HepG2 (cell line): ENCODE data around the gene FBXO7. TPM values are rescaled to one million over a fixed set of nuclear protein-coding genes. Genes with fewer than 3 reads are reported as not detected.

Source experiments
- FOSL2 ChIP-seq: sonication (generic); formaldehyde crosslinking; IDR thresholded peaks from 2 replicates; pipeline ENCODE4 v1.4.0; 2020; ENCODE audit warnings: missing genetic modification reagents
- KLF15 ChIP-seq: sonication (generic); formaldehyde crosslinking; IDR thresholded peaks from 2 replicates; pipeline ENCODE4 v1.8.1; 2023; ENCODE audit warnings: borderline replicate concordance, mild to moderate bottlenecking, inconsistent platforms, missing genetic modification reagents, mixed read lengths
- MYNN ChIP-seq: sonication (generic); formaldehyde crosslinking; IDR thresholded peaks from 2 replicates; pipeline ENCODE4 v1.4.0; 2020; ENCODE audit warnings: mild to moderate bottlenecking, low read depth, missing genetic modification reagents
- PAX8 ChIP-seq: sonication (generic); formaldehyde crosslinking; IDR thresholded peaks from 2 replicates; pipeline ENCODE4 v1.8.0; 2022; ENCODE audit warnings: mild to moderate bottlenecking, missing genetic modification reagents, borderline replicate concordance
- PTBP1 ChIP-seq: fragments of 200-400 bp; formaldehyde crosslinking; IDR thresholded peaks from 2 replicates; pipeline ENCODE4 v1.6.1; 2018; ENCODE audit warnings: low read length, low read depth; ENCODE audit not compliant: poor library complexity, severe bottlenecking
- SRY ChIP-seq: sonication (generic); formaldehyde crosslinking; IDR thresholded peaks from 2 replicates; pipeline ENCODE4 v1.8.0; 2022; ENCODE audit warnings: mild to moderate bottlenecking, missing genetic modification reagents
- TBL1XR1 ChIP-seq: fragments of 150-350 bp; IDR thresholded peaks from 2 replicates; pipeline ENCODE4 v1.6.1; 2014; ENCODE audit warnings: borderline replicate concordance, low read length; ENCODE audit not compliant: partially characterized antibody
- TP53 ChIP-seq: sonication (generic); formaldehyde crosslinking; conservative IDR thresholded peaks from 2 replicates; pipeline ENCODE4 v1.4.0; 2020; ENCODE audit warnings: missing genetic modification reagents
- polyA plus RNA-seq, 8 experiments: library from polyadenylated mRNA; depleted of rRNA in 3 of 8; stranded (reverse) in 7 of 8; unstranded in 1 of 8; fragments of >200 nt; fragmentation: Illumina TruSeq in 4 of 8; extraction: Trizol in 4 of 8; gene quantifications; 2 replicates each; pipeline versions ENCODE4 v1.2.1 to v1.2.3, GENCODE V29; 2011 to 2016; ENCODE audit warnings: low read depth in 4 of 8, missing spikeins in 1 of 8, mixed read lengths in 1 of 8; ENCODE audit not compliant: insufficient read depth in 1 of 8
- total RNA-seq, 5 experiments: library from RNA; depleted of rRNA; stranded (reverse); fragments of >200 nt; fragmentation: Illumina TruSeq; extraction: Trizol; gene quantifications; 2 replicates each; pipeline ENCODE4 v1.2.3, GENCODE V29; 2016; ENCODE audit warnings: low read depth in 1 of 5
- TF ChIP-seq, protein P1 (sequence below): sonication (generic); formaldehyde crosslinking; IDR thresholded peaks from 2 replicates; pipeline ENCODE4 v1.4.0; 2020; ENCODE audit warnings: missing genetic modification reagents; ENCODE audit errors: not compliant biosample characterization
- TF ChIP-seq, protein P2 (sequence below): sonication (generic); formaldehyde crosslinking; IDR thresholded peaks from 2 replicates; pipeline ENCODE4 v1.8.0; 2022; ENCODE audit warnings: missing genetic modification reagents, mild to moderate bottlenecking, moderate library complexity, borderline replicate concordance
- TF ChIP-seq, protein P3 (sequence below): sonication (generic); formaldehyde crosslinking; IDR thresholded peaks from 2 replicates; pipeline ENCODE4 v1.5.1; 2020; ENCODE audit warnings: mild to moderate bottlenecking, missing genetic modification reagents
- TF ChIP-seq, protein P4 (sequence below): sonication (generic); formaldehyde crosslinking; IDR thresholded peaks from 2 replicates; pipeline ENCODE4 v1.9.0; 2021; ENCODE audit warnings: mild to moderate bottlenecking, missing genetic modification reagents

FBXO7 gene
- total and polyA plus RNA-seq, 2 of the 13 experiments (the other 11 are each of a cell fraction or from before 2014, with no cell fraction given) = 105 to 172 TPM

DNA sequence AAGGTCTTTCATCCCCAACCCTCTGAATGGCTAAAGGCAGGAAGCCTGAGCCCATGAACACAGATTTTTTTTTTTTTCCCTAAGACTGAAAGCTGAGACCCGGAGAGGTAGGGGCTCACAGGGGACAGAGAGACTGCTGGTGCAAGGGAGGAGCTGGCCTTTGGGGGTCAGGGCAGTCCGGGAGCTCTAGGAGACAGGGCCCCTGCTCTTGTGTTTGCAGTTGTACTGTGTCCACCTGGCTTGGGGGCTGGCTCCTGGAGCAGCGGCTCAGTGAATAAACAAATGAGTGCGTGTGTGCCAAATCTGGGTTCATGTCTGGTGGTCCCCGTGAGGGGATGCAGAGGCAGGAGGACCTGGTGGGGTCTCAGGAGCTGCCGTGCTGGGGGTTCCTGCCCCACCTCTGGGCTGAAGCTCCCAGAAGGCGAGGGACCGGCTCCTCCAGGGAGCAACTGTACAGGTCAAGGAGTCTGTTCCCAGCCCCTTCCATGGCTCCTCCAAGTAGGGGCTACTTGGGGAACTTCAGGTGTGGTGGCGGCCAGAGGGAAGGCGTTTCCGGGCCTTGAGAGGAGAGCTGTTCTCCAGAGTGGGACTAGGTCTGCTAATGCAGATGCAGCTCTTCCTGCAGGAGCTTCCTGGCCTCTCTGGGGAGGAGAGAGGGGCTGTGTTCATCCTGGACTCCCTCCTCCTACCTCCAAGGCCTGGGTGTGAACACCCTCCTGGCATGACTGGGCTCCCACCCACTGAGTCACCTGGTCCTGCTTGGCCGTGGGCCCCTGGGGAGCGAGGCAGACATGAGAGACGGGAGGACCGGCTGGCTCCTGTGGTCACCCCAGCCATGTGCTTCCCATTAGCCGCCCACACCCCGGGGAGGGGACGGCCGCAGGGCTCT lies 57.6 kb downstream of the FBXO7 start (continued):
- no peak for TF ChIP-seq KLF15 (CRISPR knock-in tag)
- TF ChIP-seq, protein P1, sequence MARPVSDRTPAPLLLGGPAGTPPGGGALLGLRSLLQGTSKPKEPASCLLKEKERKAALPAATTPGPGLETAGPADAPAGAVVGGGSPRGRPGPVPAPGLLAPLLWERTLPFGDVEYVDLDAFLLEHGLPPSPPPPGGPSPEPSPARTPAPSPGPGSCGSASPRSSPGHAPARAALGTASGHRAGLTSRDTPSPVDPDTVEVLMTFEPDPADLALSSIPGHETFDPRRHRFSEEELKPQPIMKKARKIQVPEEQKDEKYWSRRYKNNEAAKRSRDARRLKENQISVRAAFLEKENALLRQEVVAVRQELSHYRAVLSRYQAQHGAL (CRISPR knock-in tag) = no peak
- TF ChIP-seq TBL1XR1 = peak; percentile 27
- no peak for TF ChIP-seq TP53 (CRISPR knock-in tag)
- TF ChIP-seq, protein P2, sequence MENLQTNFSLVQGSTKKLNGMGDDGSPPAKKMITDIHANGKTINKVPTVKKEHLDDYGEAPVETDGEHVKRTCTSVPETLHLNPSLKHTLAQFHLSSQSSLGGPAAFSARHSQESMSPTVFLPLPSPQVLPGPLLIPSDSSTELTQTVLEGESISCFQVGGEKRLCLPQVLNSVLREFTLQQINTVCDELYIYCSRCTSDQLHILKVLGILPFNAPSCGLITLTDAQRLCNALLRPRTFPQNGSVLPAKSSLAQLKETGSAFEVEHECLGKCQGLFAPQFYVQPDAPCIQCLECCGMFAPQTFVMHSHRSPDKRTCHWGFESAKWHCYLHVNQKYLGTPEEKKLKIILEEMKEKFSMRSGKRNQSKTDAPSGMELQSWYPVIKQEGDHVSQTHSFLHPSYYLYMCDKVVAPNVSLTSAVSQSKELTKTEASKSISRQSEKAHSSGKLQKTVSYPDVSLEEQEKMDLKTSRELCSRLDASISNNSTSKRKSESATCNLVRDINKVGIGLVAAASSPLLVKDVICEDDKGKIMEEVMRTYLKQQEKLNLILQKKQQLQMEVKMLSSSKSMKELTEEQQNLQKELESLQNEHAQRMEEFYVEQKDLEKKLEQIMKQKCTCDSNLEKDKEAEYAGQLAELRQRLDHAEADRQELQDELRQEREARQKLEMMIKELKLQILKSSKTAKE (CRISPR knock-in tag) = peak; percentile 78
- TF ChIP-seq, protein P3, sequence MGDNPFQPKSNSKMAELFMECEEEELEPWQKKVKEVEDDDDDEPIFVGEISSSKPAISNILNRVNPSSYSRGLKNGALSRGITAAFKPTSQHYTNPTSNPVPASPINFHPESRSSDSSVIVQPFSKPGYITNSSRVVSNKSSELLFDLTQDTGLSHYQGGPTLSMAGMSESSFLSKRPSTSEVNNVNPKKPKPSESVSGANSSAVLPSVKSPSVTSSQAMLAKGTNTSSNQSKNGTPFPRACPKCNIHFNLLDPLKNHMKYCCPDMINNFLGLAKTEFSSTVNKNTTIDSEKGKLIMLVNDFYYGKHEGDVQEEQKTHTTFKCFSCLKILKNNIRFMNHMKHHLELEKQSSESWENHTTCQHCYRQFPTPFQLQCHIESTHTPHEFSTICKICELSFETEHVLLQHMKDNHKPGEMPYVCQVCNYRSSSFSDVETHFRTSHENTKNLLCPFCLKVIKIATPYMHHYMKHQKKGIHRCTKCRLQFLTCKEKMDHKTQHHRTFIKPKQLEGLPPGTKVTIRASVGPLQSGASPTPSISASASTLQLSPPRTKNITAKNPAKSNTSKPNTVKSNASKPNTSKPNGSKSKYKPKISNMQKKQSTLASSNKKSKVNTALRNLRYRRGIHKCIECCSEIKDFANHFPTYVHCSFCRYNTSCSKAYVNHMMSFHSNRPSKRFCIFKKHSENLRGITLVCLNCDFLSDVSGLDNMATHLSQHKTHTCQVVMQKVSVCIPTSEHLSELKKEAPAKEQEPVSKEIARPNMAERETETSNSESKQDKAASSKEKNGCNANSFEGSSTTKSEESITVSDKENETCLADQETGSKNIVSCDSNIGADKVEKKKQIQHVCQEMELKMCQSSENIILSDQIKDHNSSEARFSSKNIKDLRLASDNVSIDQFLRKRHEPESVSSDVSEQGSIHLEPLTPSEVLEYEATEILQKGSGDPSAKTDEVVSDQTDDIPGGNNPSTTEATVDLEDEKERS (CRISPR knock-in tag) = no peak
- TF ChIP-seq FOSL2 (CRISPR knock-in tag) = peak; percentile 70
- TF ChIP-seq PTBP1 = peak; percentile 65
- peak; percentile 53; the same call in 1 of the 2 replicates for TF ChIP-seq MYNN (CRISPR knock-in tag)
- TF ChIP-seq PAX8 (CRISPR knock-in tag) = no peak; the same call in 1 of the 2 replicates
- TF ChIP-seq, protein P4, sequence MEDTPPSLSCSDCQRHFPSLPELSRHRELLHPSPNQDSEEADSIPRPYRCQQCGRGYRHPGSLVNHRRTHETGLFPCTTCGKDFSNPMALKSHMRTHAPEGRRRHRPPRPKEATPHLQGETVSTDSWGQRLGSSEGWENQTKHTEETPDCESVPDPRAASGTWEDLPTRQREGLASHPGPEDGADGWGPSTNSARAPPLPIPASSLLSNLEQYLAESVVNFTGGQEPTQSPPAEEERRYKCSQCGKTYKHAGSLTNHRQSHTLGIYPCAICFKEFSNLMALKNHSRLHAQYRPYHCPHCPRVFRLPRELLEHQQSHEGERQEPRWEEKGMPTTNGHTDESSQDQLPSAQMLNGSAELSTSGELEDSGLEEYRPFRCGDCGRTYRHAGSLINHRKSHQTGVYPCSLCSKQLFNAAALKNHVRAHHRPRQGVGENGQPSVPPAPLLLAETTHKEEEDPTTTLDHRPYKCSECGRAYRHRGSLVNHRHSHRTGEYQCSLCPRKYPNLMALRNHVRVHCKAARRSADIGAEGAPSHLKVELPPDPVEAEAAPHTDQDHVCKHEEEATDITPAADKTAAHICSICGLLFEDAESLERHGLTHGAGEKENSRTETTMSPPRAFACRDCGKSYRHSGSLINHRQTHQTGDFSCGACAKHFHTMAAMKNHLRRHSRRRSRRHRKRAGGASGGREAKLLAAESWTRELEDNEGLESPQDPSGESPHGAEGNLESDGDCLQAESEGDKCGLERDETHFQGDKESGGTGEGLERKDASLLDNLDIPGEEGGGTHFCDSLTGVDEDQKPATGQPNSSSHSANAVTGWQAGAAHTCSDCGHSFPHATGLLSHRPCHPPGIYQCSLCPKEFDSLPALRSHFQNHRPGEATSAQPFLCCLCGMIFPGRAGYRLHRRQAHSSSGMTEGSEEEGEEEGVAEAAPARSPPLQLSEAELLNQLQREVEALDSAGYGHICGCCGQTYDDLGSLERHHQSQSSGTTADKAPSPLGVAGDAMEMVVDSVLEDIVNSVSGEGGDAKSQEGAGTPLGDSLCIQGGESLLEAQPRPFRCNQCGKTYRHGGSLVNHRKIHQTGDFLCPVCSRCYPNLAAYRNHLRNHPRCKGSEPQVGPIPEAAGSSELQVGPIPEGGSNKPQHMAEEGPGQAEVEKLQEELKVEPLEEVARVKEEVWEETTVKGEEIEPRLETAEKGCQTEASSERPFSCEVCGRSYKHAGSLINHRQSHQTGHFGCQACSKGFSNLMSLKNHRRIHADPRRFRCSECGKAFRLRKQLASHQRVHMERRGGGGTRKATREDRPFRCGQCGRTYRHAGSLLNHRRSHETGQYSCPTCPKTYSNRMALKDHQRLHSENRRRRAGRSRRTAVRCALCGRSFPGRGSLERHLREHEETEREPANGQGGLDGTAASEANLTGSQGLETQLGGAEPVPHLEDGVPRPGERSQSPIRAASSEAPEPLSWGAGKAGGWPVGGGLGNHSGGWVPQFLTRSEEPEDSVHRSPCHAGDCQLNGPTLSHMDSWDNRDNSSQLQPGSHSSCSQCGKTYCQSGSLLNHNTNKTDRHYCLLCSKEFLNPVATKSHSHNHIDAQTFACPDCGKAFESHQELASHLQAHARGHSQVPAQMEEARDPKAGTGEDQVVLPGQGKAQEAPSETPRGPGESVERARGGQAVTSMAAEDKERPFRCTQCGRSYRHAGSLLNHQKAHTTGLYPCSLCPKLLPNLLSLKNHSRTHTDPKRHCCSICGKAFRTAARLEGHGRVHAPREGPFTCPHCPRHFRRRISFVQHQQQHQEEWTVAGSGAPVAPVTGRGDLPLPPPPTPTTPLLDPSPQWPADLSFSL = 0 out of 2 replicates have a peak, but pooled peaks have one; percentile 57
- TF ChIP-seq SRY = no peak; the same call in 1 of the 2 replicates
